HEK293 (cell line): ENCODE results near the gene SLIT1.

ENCODE experiments used
- BCL11A ChIP-seq: fragments of 450-650 bp; formaldehyde crosslinking; IDR thresholded peaks from 2 replicates; pipeline ENCODE4 v1.5.1; 2016; ENCODE audit warnings: low read depth, missing biosample characterization, missing genetic modification characterization
- GLIS1 ChIP-seq: fragments of 450-650 bp; formaldehyde crosslinking; IDR thresholded peaks from 2 replicates; pipeline ENCODE4 v1.5.1; 2016; ENCODE audit warnings: missing biosample characterization, missing genetic modification characterization
- PBX3 ChIP-seq: sonication (generic); formaldehyde crosslinking; IDR thresholded peaks from 2 replicates; pipeline ENCODE4 v1.8.1; 2022; ENCODE audit warnings: mild to moderate bottlenecking, moderate library complexity, missing genetic modification reagents
- YY1 ChIP-seq: fragments of 450-650 bp; formaldehyde crosslinking; IDR thresholded peaks from 2 replicates; pipeline ENCODE4 v1.5.1; 2018; ENCODE audit warnings: missing biosample characterization, missing genetic modification characterization
- ZBTB21 ChIP-seq: fragments of 450-650 bp; formaldehyde crosslinking; IDR thresholded peaks from 2 replicates; pipeline ENCODE4 v1.5.1; 2017; ENCODE audit warnings: missing biosample characterization, missing genetic modification characterization
- ZNF175 ChIP-seq: fragments of 450-650 bp; formaldehyde crosslinking; IDR thresholded peaks from 2 replicates; pipeline ENCODE4 v1.5.1; 2016; ENCODE audit warnings: missing biosample characterization, missing genetic modification characterization
- ZNF184 ChIP-seq: fragments of 450-650 bp; IDR thresholded peaks from 2 replicates; pipeline ENCODE4 v1.5.1; 2018; ENCODE audit warnings: missing biosample characterization, mild to moderate bottlenecking, missing genetic modification characterization
- ZNF404 ChIP-seq: fragments of 450-650 bp; formaldehyde crosslinking; IDR thresholded peaks from 2 replicates; pipeline ENCODE4 v1.5.1; 2017; ENCODE audit warnings: missing biosample characterization, missing genetic modification characterization
- ZNF747 ChIP-seq: fragments of 450-650 bp; formaldehyde crosslinking; IDR thresholded peaks from 2 replicates; pipeline ENCODE4 v1.5.1; 2016; ENCODE audit warnings: missing biosample characterization, missing genetic modification characterization
- TF ChIP-seq, protein P1 (sequence below): IDR thresholded peaks from 2 replicates; pipeline ENCODE4 v1.6.1; 2011; ENCODE audit warnings: mild to moderate bottlenecking, low read depth, low read length, borderline replicate concordance
- TF ChIP-seq, protein P2 (sequence below): fragments of 450-650 bp; formaldehyde crosslinking; IDR thresholded peaks from 2 replicates; pipeline ENCODE4 v1.5.1; 2016; ENCODE audit warnings: missing biosample characterization, missing genetic modification characterization

- TF ChIP-seq, protein P1, sequence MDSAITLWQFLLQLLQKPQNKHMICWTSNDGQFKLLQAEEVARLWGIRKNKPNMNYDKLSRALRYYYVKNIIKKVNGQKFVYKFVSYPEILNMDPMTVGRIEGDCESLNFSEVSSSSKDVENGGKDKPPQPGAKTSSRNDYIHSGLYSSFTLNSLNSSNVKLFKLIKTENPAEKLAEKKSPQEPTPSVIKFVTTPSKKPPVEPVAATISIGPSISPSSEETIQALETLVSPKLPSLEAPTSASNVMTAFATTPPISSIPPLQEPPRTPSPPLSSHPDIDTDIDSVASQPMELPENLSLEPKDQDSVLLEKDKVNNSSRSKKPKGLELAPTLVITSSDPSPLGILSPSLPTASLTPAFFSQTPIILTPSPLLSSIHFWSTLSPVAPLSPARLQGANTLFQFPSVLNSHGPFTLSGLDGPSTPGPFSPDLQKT, result no peak
- no peak for TF ChIP-seq PBX3
- no peak for TF ChIP-seq ZNF404 (tag by site-specific recombination)
- TF ChIP-seq, protein P2, sequence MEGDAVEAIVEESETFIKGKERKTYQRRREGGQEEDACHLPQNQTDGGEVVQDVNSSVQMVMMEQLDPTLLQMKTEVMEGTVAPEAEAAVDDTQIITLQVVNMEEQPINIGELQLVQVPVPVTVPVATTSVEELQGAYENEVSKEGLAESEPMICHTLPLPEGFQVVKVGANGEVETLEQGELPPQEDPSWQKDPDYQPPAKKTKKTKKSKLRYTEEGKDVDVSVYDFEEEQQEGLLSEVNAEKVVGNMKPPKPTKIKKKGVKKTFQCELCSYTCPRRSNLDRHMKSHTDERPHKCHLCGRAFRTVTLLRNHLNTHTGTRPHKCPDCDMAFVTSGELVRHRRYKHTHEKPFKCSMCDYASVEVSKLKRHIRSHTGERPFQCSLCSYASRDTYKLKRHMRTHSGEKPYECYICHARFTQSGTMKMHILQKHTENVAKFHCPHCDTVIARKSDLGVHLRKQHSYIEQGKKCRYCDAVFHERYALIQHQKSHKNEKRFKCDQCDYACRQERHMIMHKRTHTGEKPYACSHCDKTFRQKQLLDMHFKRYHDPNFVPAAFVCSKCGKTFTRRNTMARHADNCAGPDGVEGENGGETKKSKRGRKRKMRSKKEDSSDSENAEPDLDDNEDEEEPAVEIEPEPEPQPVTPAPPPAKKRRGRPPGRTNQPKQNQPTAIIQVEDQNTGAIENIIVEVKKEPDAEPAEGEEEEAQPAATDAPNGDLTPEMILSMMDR (tag by site-specific recombination), result no peak
- no peak for TF ChIP-seq GLIS1 (tag by site-specific recombination)
- TF ChIP-seq ZNF747 (tag by site-specific recombination), result no peak
- no peak for TF ChIP-seq YY1 (tag by site-specific recombination)
- no peak for TF ChIP-seq ZNF184 (tag by site-specific recombination)
- TF ChIP-seq ZBTB21, result no peak
- TF ChIP-seq BCL11A (tag by site-specific recombination), result no peak
- no peak for TF ChIP-seq ZNF175 (tag by site-specific recombination)
Measured at GRCh38 chr10:97213431-97213830, 27.7 kb upstream of the SLIT1 start.
